Measurements from ENCODE around the gene CDK14. TPM values are rescaled to one million over a fixed set of nuclear protein-coding genes. Genes with fewer than 3 reads are reported as not detected.

Gene CDK14
- total RNA-seq, 2 experiments from 2014 or later: 0.05 to 0.27 TPM

GRCh38 chr7:90642978-90643377 is 46.9 kb downstream of the CDK14 start:
- Mint-ChIP-seq H3K36me3 (ENCODE audit: low read depth) (no peaks in the 10 kb centered on the region), H3K27me3 (no peaks in the 10 kb centered on the region), H3K27ac (no peak overlapping the region), H3K9me3 (peaks cover 3% of the 10 kb centered on the region), H3K4me1 (ENCODE audit: low read depth) (no peaks in the 10 kb centered on the region), H3K4me3 (no peak overlapping the region)
- ChIA-PET POLR2A (no interaction called here), CTCF (no interaction called here)
- DNase-seq (no peak), ATAC-seq (no peak)
- intact Hi-C loops (cut with micrococcal nuclease): no loop called here
- no peak for TF ChIP-seq CTCF (IDR thresholded peaks at IDR 0.05)

- H3K27ac Mint-ChIP-seq: no peak overlapping the region
- no peak for DNase-seq
- peaks cover 4% of the 10 kb centered on the region for H3K9me3 Mint-ChIP-seq
- ChIA-PET CTCF (no interaction called here), POLR2A (no interaction called here)
- no peak for TF ChIP-seq CTCF (IDR thresholded peaks at IDR 0.05)
- intact Hi-C loops (cut with micrococcal nuclease): no loop called here
- no peak overlapping the region for H3K4me3 Mint-ChIP-seq
- no peaks in the 10 kb centered on the region for H3K27me3 Mint-ChIP-seq
- no peak for ATAC-seq
- H3K36me3 Mint-ChIP-seq (ENCODE audit: low read depth): no peaks in the 10 kb centered on the region
- no peaks in the 10 kb centered on the region for H3K4me1 Mint-ChIP-seq (ENCODE audit: low read depth)
Measured at GRCh38 chr7:90645784-90646183, 49.7 kb downstream of the CDK14 start.

GRCh38 chr7:90648107-90648506 is 52.0 kb downstream of the CDK14 start:
- Mint-ChIP-seq H3K4me3 (no peak overlapping the region), H3K27ac (no peak overlapping the region), H3K27me3 (no peaks in the 10 kb centered on the region), H3K4me1 (ENCODE audit: low read depth) (no peaks in the 10 kb centered on the region), H3K36me3 (ENCODE audit: low read depth) (no peaks in the 10 kb centered on the region), H3K9me3 (peaks cover 2% of the 10 kb centered on the region)
- TF ChIP-seq CTCF (IDR thresholded peaks at IDR 0.05): no peak
- ChIA-PET POLR2A (no interaction called here), CTCF (no interaction called here)
- intact Hi-C loops (cut with micrococcal nuclease): no loop called here
- DNase-seq (no peak), ATAC-seq (no peak)

- intact Hi-C loops (cut with micrococcal nuclease): no loop called here
- DNase-seq (no peak), ATAC-seq (no peak)
- H3K4me1 Mint-ChIP-seq (ENCODE audit: low read depth): no peaks in the 10 kb centered on the region
- no peaks in the 10 kb centered on the region for H3K27me3 Mint-ChIP-seq
- H3K27ac Mint-ChIP-seq: no peak overlapping the region
- TF ChIP-seq CTCF (IDR thresholded peaks at IDR 0.05): no peak
- H3K36me3 Mint-ChIP-seq (ENCODE audit: low read depth): no peaks in the 10 kb centered on the region
- H3K4me3 Mint-ChIP-seq: no peak overlapping the region
- CTCF ChIA-PET: no interaction called here
- H3K9me3 Mint-ChIP-seq: peaks cover 2% of the 10 kb centered on the region
- POLR2A ChIA-PET: no interaction called here
Measured at GRCh38 chr7:90648834-90649233, 52.7 kb downstream of the CDK14 start.

- Mint-ChIP-seq H3K4me1 (ENCODE audit: low read depth) (no peaks in the 10 kb centered on the region), H3K27ac (no peak overlapping the region), H3K36me3 (ENCODE audit: low read depth) (no peaks in the 10 kb centered on the region), H3K27me3 (no peaks in the 10 kb centered on the region), H3K9me3 (peaks cover 2% of the 10 kb centered on the region), H3K4me3 (no peak overlapping the region)
- CTCF ChIA-PET: no interaction called here
- DNase-seq: no peak
- intact Hi-C loops (cut with micrococcal nuclease): no loop called here
- no peak for TF ChIP-seq CTCF (IDR thresholded peaks at IDR 0.05)
- POLR2A ChIA-PET: no interaction called here
- ATAC-seq: no peak
Measured at GRCh38 chr7:90654718-90655427, 58.8 kb downstream of the CDK14 start.
